Suprapubic skin (tissue), 4 donors: Measurements from ENCODE around the gene GSDME. TPM values are rescaled to one million over a fixed set of nuclear protein-coding genes. Genes with fewer than 3 reads are reported as not detected.
A peak's percentile ranks its signal among the peaks of the same experiment; 100 is the strongest.

Source experiments
- DNase-seq, 2 donors: peaks; one replicate each; pipeline ENCODE4 v3.0.0-alpha.2; 2019; ENCODE audit warnings: low spot score in 2 of 2
- H3K27ac ChIP-seq: fragments of 200-600 bp; sonication (generic); one replicate; pipeline ENCODE4 v1.5.1; 2019
- H3K27me3 ChIP-seq: fragments of 200-600 bp; sonication (generic); one replicate; pipeline ENCODE4 v1.5.1; 2019
- H3K36me3 ChIP-seq: fragments of 200-600 bp; sonication (generic); one replicate; pipeline ENCODE4 v1.5.1; 2019
- H3K4me1 ChIP-seq: fragments of 200-600 bp; sonication (generic); one replicate; pipeline ENCODE4 v1.5.1; 2019
- H3K4me3 ChIP-seq: fragments of 200-600 bp; sonication (generic); one replicate; pipeline ENCODE4 v1.5.1; 2019; ENCODE audit warnings: mild to moderate bottlenecking
- H3K9me3 ChIP-seq: fragments of 200-600 bp; sonication (generic); one replicate; pipeline ENCODE4 v1.5.1; 2019
- CTCF ChIP-seq, 2 donors: fragments of 200-600 bp in 1 of 2; fragments of 450-650 bp in 1 of 2; sonication (generic) in 1 of 2; IDR thresholded peaks; one replicate each; pipeline ENCODE4 v1.5.1; 2016 to 2019; ENCODE audit warnings: antibody characterized with exemption in 2 of 2, mild to moderate bottlenecking in 1 of 2, moderate library complexity in 1 of 2
- EP300 ChIP-seq: sonication (generic); formaldehyde crosslinking; IDR thresholded peaks from one replicate; pipeline ENCODE4 v1.6.1; 2017; ENCODE audit warnings: antibody characterized with exemption
- POLR2A ChIP-seq, 2 donors: fragments of 450-650 bp; IDR thresholded peaks; one replicate each; pipeline ENCODE4 v1.6.1; 2017; ENCODE audit warnings: antibody characterized with exemption in 2 of 2, mild to moderate bottlenecking in 2 of 2, moderate library complexity in 2 of 2
- POLR2AphosphoS5 ChIP-seq, 3 donors: sonication (generic); formaldehyde crosslinking; IDR thresholded peaks; one replicate each; pipeline ENCODE4 v1.6.1; 2017; ENCODE audit warnings: antibody characterized with exemption in 3 of 3
- WGBS: methylation state at CpG from one replicate; pipeline ENCODE4 v1.1.5; 2018; 5-methylcytosine and 5-hydroxymethylcytosine counted together
- total RNA-seq, 4 donors: library from RNA; depleted of rRNA; stranded (reverse); fragments of >200 nt; gene quantifications; one replicate each; pipeline ENCODE4 v1.1.0, GENCODE V29; 2016

GSDME gene
- total RNA-seq, 4 donors from 2014 or later = 1.4 to 7.2 (median 2.5) TPM

GRCh38 chr7:24721481-24722001 is 35.7 kb downstream of the GSDME start:
- no peak overlapping the region for H3K4me3 ChIP-seq
- no peaks in the 10 kb centered on the region for H3K4me1 ChIP-seq
- no peak overlapping the region for H3K27ac ChIP-seq
- no peaks in the 10 kb centered on the region for H3K36me3 ChIP-seq
- no peaks in the 10 kb centered on the region for H3K27me3 ChIP-seq
- 67% methylated on average over 8 of the region's 10 CpGs for WGBS
- TF ChIP-seq CTCF (IDR thresholded peaks at IDR 0.05) = no peak
- no peak for TF ChIP-seq POLR2A (IDR thresholded peaks at IDR 0.05)
- TF ChIP-seq POLR2AphosphoS5 (IDR thresholded peaks at IDR 0.05) = no peak
- TF ChIP-seq EP300 = no peak
- no peak for DNase-seq
- H3K9me3 ChIP-seq = no peaks in the 10 kb centered on the region

- 88% methylated on average over 3 of the region's 3 CpGs for WGBS
- no peak overlapping the region for H3K4me3 ChIP-seq
- H3K9me3 ChIP-seq = no peaks in the 10 kb centered on the region
- no peaks in the 10 kb centered on the region for H3K36me3 ChIP-seq
- TF ChIP-seq EP300 (no peak), CTCF (IDR thresholded peaks at IDR 0.05) (no peak), POLR2A (IDR thresholded peaks at IDR 0.05) (no peak), POLR2AphosphoS5 (IDR thresholded peaks at IDR 0.05) (no peak)
- no peaks in the 10 kb centered on the region for H3K4me1 ChIP-seq
- H3K27ac ChIP-seq = no peak overlapping the region
- DNase-seq = peak in 1 of 2 donors; percentile 11
- H3K27me3 ChIP-seq = no peaks in the 10 kb centered on the region
Observed at GRCh38 chr7:24720283-24720682, 37.0 kb downstream of the GSDME start.

GRCh38 chr7:24718977-24719491 is 38.2 kb downstream of the GSDME start:
- Histone ChIP-seq H3K4me3 (no peak overlapping the region), H3K36me3 (no peaks in the 10 kb centered on the region), H3K4me1 (no peaks in the 10 kb centered on the region), H3K27me3 (no peaks in the 10 kb centered on the region), H3K9me3 (no peaks in the 10 kb centered on the region), H3K27ac (no peak overlapping the region)
- whole genome bisulfite sequencing = 70% methylated on average over 13 of the region's 13 CpGs
- TF ChIP-seq POLR2A (IDR thresholded peaks at IDR 0.05) (no peak), EP300 (no peak), POLR2AphosphoS5 (IDR thresholded peaks at IDR 0.05) (no peak), CTCF (IDR thresholded peaks at IDR 0.05) (no peak)
- no peak for DNase-seq

GRCh38 chr7:24718431-24718831 is 38.8 kb downstream of the GSDME start:
- 93% methylated on average over 3 of the region's 5 CpGs for WGBS
- Histone ChIP-seq H3K27ac (no peak overlapping the region), H3K36me3 (no peaks in the 10 kb centered on the region), H3K27me3 (no peaks in the 10 kb centered on the region), H3K4me1 (no peaks in the 10 kb centered on the region), H3K4me3 (no peak overlapping the region), H3K9me3 (no peaks in the 10 kb centered on the region)
- DNase-seq = no peak
- TF ChIP-seq POLR2A (IDR thresholded peaks at IDR 0.05) (no peak), EP300 (no peak)

- no peak overlapping the region for H3K27ac ChIP-seq
- no peak for TF ChIP-seq POLR2A (IDR thresholded peaks at IDR 0.05)
- DNase-seq = no peak
- no peaks in the 10 kb centered on the region for H3K9me3 ChIP-seq
- WGBS = 77% methylated on average over 7 of the region's 7 CpGs
- H3K27me3 ChIP-seq = no peaks in the 10 kb centered on the region
- no peaks in the 10 kb centered on the region for H3K36me3 ChIP-seq
- no peak overlapping the region for H3K4me3 ChIP-seq
- H3K4me1 ChIP-seq = no peaks in the 10 kb centered on the region
Observed at GRCh38 chr7:24717694-24718320, 39.5 kb downstream of the GSDME start.

- Histone ChIP-seq H3K27me3 (no peaks in the 10 kb centered on the region), H3K36me3 (no peaks in the 10 kb centered on the region), H3K4me1 (no peaks in the 10 kb centered on the region), H3K9me3 (no peaks in the 10 kb centered on the region), H3K27ac (no peak overlapping the region), H3K4me3 (no peak overlapping the region)
- no peak for DNase-seq
- 91% methylated on average over 14 of the region's 14 CpGs for WGBS
- TF ChIP-seq CTCF (IDR thresholded peaks at IDR 0.05) = no peak
- no peak for TF ChIP-seq EP300
Observed at GRCh38 chr7:24717247-24717622, 40.0 kb downstream of the GSDME start.
